SK-N-SH (cell line): ENCODE measurements around the gene NFIX.

Experiments
- CTCF ChIP-seq: fragments of 200-600 bp; sonication (generic); IDR thresholded peaks from 2 replicates; pipeline ENCODE4 v1.6.1; 2017; ENCODE audit warnings: antibody characterized with exemption, mild to moderate bottlenecking, moderate library complexity
- ELF1 ChIP-seq: IDR thresholded peaks from 2 replicates; pipeline ENCODE4 v1.4.0; 2012
- EZH2phosphoT487 ChIP-seq: fragments of 200-600 bp; sonication (generic); IDR thresholded peaks from 2 replicates; pipeline ENCODE4 v1.6.1; 2017; ENCODE audit warnings: low read depth, mixed run types, mild to moderate bottlenecking, antibody characterized with exemption, moderate library complexity, borderline replicate concordance
- FOXJ3 ChIP-seq: sonication (generic); formaldehyde crosslinking; IDR thresholded peaks from 2 replicates; pipeline ENCODE4 v1.5.1; 2020; ENCODE audit warnings: mild to moderate bottlenecking, missing genetic modification reagents
- JUND ChIP-seq: IDR thresholded peaks from 2 replicates; pipeline ENCODE4 v1.4.0; 2012
- NFIC ChIP-seq: IDR thresholded peaks from 2 replicates; pipeline ENCODE4 v1.4.0; 2012; ENCODE audit warnings: borderline replicate concordance
- POLR2AphosphoS5 ChIP-seq: IDR thresholded peaks from 2 replicates; pipeline ENCODE4 v1.6.1; 2012; ENCODE audit warnings: low read depth, low read length
- RAD21 ChIP-seq: IDR thresholded peaks from 2 replicates; pipeline ENCODE4 v1.6.1; 2012; ENCODE audit warnings: mild to moderate bottlenecking, low read length
- RFX5 ChIP-seq: IDR thresholded peaks from 2 replicates; pipeline ENCODE4 v1.6.1; 2012; ENCODE audit warnings: mild to moderate bottlenecking, improper control_type of control experiment, low read length
- TAF1 ChIP-seq: IDR thresholded peaks from 2 replicates; pipeline ENCODE4 v1.6.1; 2012; ENCODE audit warnings: low read depth, mild to moderate bottlenecking, low read length, moderate library complexity, borderline replicate concordance
- USF1 ChIP-seq: IDR thresholded peaks from 2 replicates; pipeline ENCODE4 v1.4.0; 2012; ENCODE audit warnings: low read depth, borderline replicate concordance
- TF ChIP-seq, protein P1 (sequence below): IDR thresholded peaks from 2 replicates; pipeline ENCODE4 v1.6.1; 2012; ENCODE audit warnings: mild to moderate bottlenecking, low read depth, low read length, moderate library complexity

GRCh38 chr19:12986726-12987125 is 8.5 kb upstream of the NFIX start:
- TF ChIP-seq CTCF (no peak), USF1 (no peak), POLR2AphosphoS5 (no peak), EZH2phosphoT487 (no peak), ELF1 (no peak), NFIC (no peak), FOXJ3 (CRISPR knock-in tag) (no peak), RAD21 (no peak), JUND (no peak), TAF1 (no peak), RFX5 (no peak)
- TF ChIP-seq, protein P1, sequence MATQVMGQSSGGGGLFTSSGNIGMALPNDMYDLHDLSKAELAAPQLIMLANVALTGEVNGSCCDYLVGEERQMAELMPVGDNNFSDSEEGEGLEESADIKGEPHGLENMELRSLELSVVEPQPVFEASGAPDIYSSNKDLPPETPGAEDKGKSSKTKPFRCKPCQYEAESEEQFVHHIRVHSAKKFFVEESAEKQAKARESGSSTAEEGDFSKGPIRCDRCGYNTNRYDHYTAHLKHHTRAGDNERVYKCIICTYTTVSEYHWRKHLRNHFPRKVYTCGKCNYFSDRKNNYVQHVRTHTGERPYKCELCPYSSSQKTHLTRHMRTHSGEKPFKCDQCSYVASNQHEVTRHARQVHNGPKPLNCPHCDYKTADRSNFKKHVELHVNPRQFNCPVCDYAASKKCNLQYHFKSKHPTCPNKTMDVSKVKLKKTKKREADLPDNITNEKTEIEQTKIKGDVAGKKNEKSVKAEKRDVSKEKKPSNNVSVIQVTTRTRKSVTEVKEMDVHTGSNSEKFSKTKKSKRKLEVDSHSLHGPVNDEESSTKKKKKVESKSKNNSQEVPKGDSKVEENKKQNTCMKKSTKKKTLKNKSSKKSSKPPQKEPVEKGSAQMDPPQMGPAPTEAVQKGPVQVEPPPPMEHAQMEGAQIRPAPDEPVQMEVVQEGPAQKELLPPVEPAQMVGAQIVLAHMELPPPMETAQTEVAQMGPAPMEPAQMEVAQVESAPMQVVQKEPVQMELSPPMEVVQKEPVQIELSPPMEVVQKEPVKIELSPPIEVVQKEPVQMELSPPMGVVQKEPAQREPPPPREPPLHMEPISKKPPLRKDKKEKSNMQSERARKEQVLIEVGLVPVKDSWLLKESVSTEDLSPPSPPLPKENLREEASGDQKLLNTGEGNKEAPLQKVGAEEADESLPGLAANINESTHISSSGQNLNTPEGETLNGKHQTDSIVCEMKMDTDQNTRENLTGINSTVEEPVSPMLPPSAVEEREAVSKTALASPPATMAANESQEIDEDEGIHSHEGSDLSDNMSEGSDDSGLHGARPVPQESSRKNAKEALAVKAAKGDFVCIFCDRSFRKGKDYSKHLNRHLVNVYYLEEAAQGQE = no peak
